GM12878 (cell line): ENCODE measurements around the gene MSS51. TPM values are rescaled to one million over a fixed set of nuclear protein-coding genes. Genes with fewer than 3 reads are reported as not detected.

Experiments used
- ATAC-seq: fragments of 200-7000 bp; cut with Tn5 transposase; 3 replicates; pipeline ENCODE4 v1.9.1; 2020; ENCODE audit warnings: mild to moderate bottlenecking, moderate library complexity
- BruUV-seq: library from RNA; stranded (reverse); fragments of 400-500 nt; replicated peaks from 2 replicates; lab custom pipeline; 2021; lab: Mats Ljungman, UMichigan
- CTCF ChIA-PET: fragments of 300-600 bp; sonication (Branson Sonifier 250); formaldehyde crosslinking; extraction: SDS; loops from one replicate; lab custom pipeline; 2021; ENCODE audit warnings: inconsistent platforms; lab: Yijun Ruan, JAX
- POLR2A ChIA-PET: fragments of 350-600 bp; formaldehyde crosslinking; extraction: SDS; loops from one replicate; lab custom pipeline; 2021; ENCODE audit warnings: inconsistent platforms; lab: Charles Lee
- RAD21 ChIA-PET: fragments of 300-600 bp; sonication (Branson Sonifier 250); formaldehyde crosslinking; loops from one replicate; lab custom pipeline; 2023; ENCODE audit warnings: antibody characterized with exemption; ENCODE audit not compliant: unreplicated experiment; lab: Charles Lee
- SMC1A ChIA-PET: fragments of 300-600 bp; sonication (Branson Sonifier 250); formaldehyde crosslinking; loops from one replicate; lab custom pipeline; 2023; ENCODE audit not compliant: unreplicated experiment, uncharacterized antibody; lab: Charles Lee
- DNase-seq: peaks from one replicate; pipeline ENCODE4 v3.0.0-alpha.2; 2011; ENCODE audit warnings: low read depth, low spot score
- FAIRE-seq: peaks from 3 replicates; lab custom pipeline; 2011; peaks lifted over from hg19 to GRCh38; lab: Jason Lieb, UNC
- H2AFZ ChIP-seq: 2 replicates; pipeline ENCODE4 v1.6.0; 2011; ENCODE audit warnings: low read depth, low read length, control low read depth; ENCODE audit not compliant: control insufficient read depth
- H3K27ac ChIP-seq: 2 replicates; pipeline ENCODE4 v1.5.1; 2011; ENCODE audit warnings: control low read depth; ENCODE audit not compliant: control insufficient read depth, insufficient read depth
- H3K27me3 ChIP-seq, 2 experiments: replicated peaks in 1 of 2; 2 replicates each; pipeline versions ENCODE4 v1.6.0 to v1.6.1; 2011; ENCODE audit warnings: low read length in 1 of 2; ENCODE audit not compliant: control insufficient read depth in 2 of 2, insufficient read depth in 2 of 2
- H3K36me3 ChIP-seq, 2 experiments: 2 replicates each; pipeline ENCODE4 v1.5.1; 2011; ENCODE audit warnings: low read length in 1 of 2; ENCODE audit not compliant: control insufficient read depth in 2 of 2, insufficient read depth in 2 of 2
- H3K4me1 ChIP-seq: 2 replicates; pipeline ENCODE4 v1.6.1; 2011; ENCODE audit warnings: mild to moderate bottlenecking, low read length, moderate library complexity, mixed read lengths; ENCODE audit not compliant: control insufficient read depth, insufficient read depth
- H3K4me2 ChIP-seq: 2 replicates; pipeline ENCODE4 v1.6.0; 2011; ENCODE audit warnings: control low read depth; ENCODE audit not compliant: control insufficient read depth, insufficient read depth
- H3K4me3 ChIP-seq: fragments of 200-600 bp; sonication (generic); 2 replicates; pipeline ENCODE4 v1.5.1; 2016
- H3K79me2 ChIP-seq: 2 replicates; pipeline ENCODE4 v1.6.0; 2011; ENCODE audit warnings: low read length; ENCODE audit not compliant: control insufficient read depth, insufficient read depth
- H3K9ac ChIP-seq: 2 replicates; pipeline ENCODE4 v1.8.0; 2011; ENCODE audit warnings: low read length, control low read depth, mixed read lengths; ENCODE audit not compliant: control insufficient read depth, insufficient read depth
- H3K9me3 ChIP-seq: replicated peaks from 3 replicates; pipeline ENCODE4 v1.5.1; 2011; ENCODE audit warnings: mild to moderate bottlenecking, low read length; ENCODE audit not compliant: control insufficient read depth, insufficient read depth
- H4K20me1 ChIP-seq: 2 replicates; pipeline ENCODE4 v1.6.0; 2011; ENCODE audit not compliant: control insufficient read depth, insufficient read depth
- EP300 ChIP-seq, 2 experiments: fragments of 150-350 bp in 1 of 2; IDR thresholded peaks; 2 replicates each; pipeline ENCODE4 v1.6.1; 2011 to 2012; ENCODE audit warnings: low read depth in 2 of 2, low read length in 2 of 2, borderline replicate concordance in 1 of 2, improper control_type of control experiment in 1 of 2, inconsistent platforms in 1 of 2; ENCODE audit not compliant: control insufficient read depth in 1 of 2
- ETV6 ChIP-seq, 2 experiments: fragments of 450-650 bp in 1 of 2; IDR thresholded peaks in 1 of 2; conservative IDR thresholded peaks in 1 of 2; 2 replicates each; pipeline ENCODE4 v1.6.1; 2014; ENCODE audit warnings: antibody characterized with exemption in 1 of 2, borderline replicate concordance in 1 of 2, low read depth in 1 of 2, mild to moderate bottlenecking in 1 of 2, moderate library complexity in 1 of 2
- FOXK2 ChIP-seq: fragments of 450-650 bp; IDR thresholded peaks from 2 replicates; pipeline ENCODE4 v1.6.1; 2017; ENCODE audit warnings: mild to moderate bottlenecking, moderate library complexity
- HDAC2 ChIP-seq: fragments of 200-600 bp; sonication (generic); IDR thresholded peaks from 2 replicates; pipeline ENCODE4 v1.6.1; 2017
- SPI1 ChIP-seq: IDR thresholded peaks from 2 replicates; pipeline ENCODE4 v1.6.1; 2011; ENCODE audit warnings: low read depth, mild to moderate bottlenecking, low read length, moderate library complexity, borderline replicate concordance; ENCODE audit not compliant: insufficient read depth
- WGBS: methylation state at CpG from one replicate; pipeline ENCODE4 v1.1.6; 2016; ENCODE audit warnings: low lambda C conversion rate; ENCODE audit not compliant: insufficient replicate concordance, insufficient coverage; ENCODE audit errors: missing lambda C conversion rate; 5-methylcytosine and 5-hydroxymethylcytosine counted together
- in situ Hi-C: fragments of 300-500 bp; cut with MboI; formaldehyde crosslinking; loops from 9 replicates; pipeline ENCODE4 v1.14.3; 2018; ENCODE audit warnings: mixed read lengths
- intact Hi-C: fragments of 100-400 bp; cut with micrococcal nuclease; formaldehyde crosslinking; loops from one replicate; pipeline ENCODE4 v1.14.2; 2022; ENCODE audit not compliant: unreplicated experiment
- polyA plus RNA-seq, 11 experiments: library from polyadenylated mRNA; depleted of rRNA in 4 of 11; unstranded in 6 of 11; stranded (reverse) in 5 of 11; fragments of >200 nt; fragmentation: Nextera tagmentation in 4 of 11; fragmentation: Illumina TruSeq in 1 of 11; extraction: Ambion mirVana in 4 of 11; extraction: Trizol in 1 of 11; gene quantifications; 1 replicate in 1 of 11; 2 replicates in 10 of 11; pipeline versions ENCODE4 v1.2.1 to v1.2.3, GENCODE V29; 2011 to 2016; ENCODE audit warnings: inconsistent platforms in 2 of 11, missing spikeins in 2 of 11, low read depth in 1 of 11
- total RNA-seq, 4 experiments: library from RNA; depleted of rRNA in 3 of 4; stranded (reverse); fragments of >200 nt in 3 of 4; fragmentation: Illumina TruSeq in 1 of 4; extraction: Trizol in 1 of 4; gene quantifications; 2 replicates each; pipeline versions ENCODE4 v1.2.1 to v1.2.3, GENCODE V29; 2013 to 2021
- TF ChIP-seq, protein P1 (sequence below): fragments of 450-650 bp; IDR thresholded peaks from 2 replicates; pipeline ENCODE4 v1.6.1; 2016; ENCODE audit warnings: mild to moderate bottlenecking
- TF ChIP-seq, protein P2 (sequence below): IDR thresholded peaks from 2 replicates; pipeline ENCODE4 v1.6.1; 2012; ENCODE audit warnings: improper control_type of control experiment, low read depth, low read length; ENCODE audit not compliant: insufficient replicate concordance
- TF ChIP-seq, protein P3 (sequence below): fragments of 450-650 bp; formaldehyde crosslinking; IDR thresholded peaks from 2 replicates; pipeline ENCODE4 v1.5.0; 2022; ENCODE audit warnings: mild to moderate bottlenecking, missing genetic modification characterization
- TF ChIP-seq, protein P4 (sequence below): fragments of 450-650 bp; formaldehyde crosslinking; IDR thresholded peaks from 2 replicates; pipeline ENCODE4 v1.4.0; 2020; ENCODE audit warnings: mild to moderate bottlenecking, moderate library complexity

MSS51 gene
- total and polyA plus RNA-seq, 10 of the 15 experiments (the other 5 are each of a cell fraction or from before 2014, with no cell fraction given), result 0.06 to 2.1 (median 1.5) TPM

DNA sequence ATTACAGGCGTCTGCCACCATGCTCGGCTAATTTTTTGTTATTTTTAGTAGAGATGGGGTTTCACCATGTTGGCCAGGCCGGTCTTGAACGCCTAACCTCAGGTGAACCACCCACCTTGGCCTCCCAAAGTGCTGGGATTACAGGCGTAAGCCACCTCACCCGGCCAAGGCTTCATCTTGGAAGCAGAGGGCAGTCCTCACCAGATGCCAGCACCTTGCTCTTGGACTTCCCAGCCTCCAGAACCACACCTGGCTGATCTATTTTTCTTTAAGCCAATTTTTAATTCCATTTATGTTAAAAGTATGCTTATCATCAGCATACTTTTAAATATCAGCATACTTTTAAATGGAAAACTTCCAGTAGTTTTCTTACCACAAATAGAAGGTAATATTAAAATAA, 31.7 kb downstream of the MSS51 start:
- H3K27ac ChIP-seq, result no peak overlapping the region
- ChIA-PET CTCF (no interaction called here), SMC1A (interaction anchor here (0.6 kb wide), 1 partner anchor 170 kb away, joined by 3 read pairs; no protein-coding TSS in a partner anchor), RAD21 (no interaction called here), POLR2A (interaction anchor here (0.6 kb wide), 3 partner anchors 11 to 136 kb away, joined by 3 to 5 read pairs (median 3); no protein-coding TSS in a partner anchor)
- H3K79me2 ChIP-seq, result peaks cover 41% of the 10 kb centered on the region
- intact Hi-C loops (no loop called here), in situ Hi-C loops (no loop called here)
- WGBS, result 90% methylated on average over 6 of the region's 6 CpGs
- BruUV-seq, result no TSS peak
- FAIRE-seq (no peak), DNase-seq (no peak), ATAC-seq (no peak)
- no peaks in the 10 kb centered on the region for H4K20me1 ChIP-seq
- H3K27me3 ChIP-seq, result no peaks in the 10 kb centered on the region
- no peak overlapping the region for H3K4me3 ChIP-seq
- no peak overlapping the region for H3K9ac ChIP-seq
- H2AFZ ChIP-seq, result no peak overlapping the region
- TF ChIP-seq, protein P1, sequence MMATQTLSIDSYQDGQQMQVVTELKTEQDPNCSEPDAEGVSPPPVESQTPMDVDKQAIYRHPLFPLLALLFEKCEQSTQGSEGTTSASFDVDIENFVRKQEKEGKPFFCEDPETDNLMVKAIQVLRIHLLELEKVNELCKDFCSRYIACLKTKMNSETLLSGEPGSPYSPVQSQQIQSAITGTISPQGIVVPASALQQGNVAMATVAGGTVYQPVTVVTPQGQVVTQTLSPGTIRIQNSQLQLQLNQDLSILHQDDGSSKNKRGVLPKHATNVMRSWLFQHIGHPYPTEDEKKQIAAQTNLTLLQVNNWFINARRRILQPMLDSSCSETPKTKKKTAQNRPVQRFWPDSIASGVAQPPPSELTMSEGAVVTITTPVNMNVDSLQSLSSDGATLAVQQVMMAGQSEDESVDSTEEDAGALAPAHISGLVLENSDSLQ, result no peak
- TF ChIP-seq ETV6 (conservative IDR thresholded peaks at IDR 0.05 in 1 of 2, IDR thresholded peaks at IDR 0.05 in 1 of 2; ENCODE audit: borderline replicate concordance in 1 of 2, low read depth in 1 of 2) (no peak), SPI1 (no peak), HDAC2 (no peak), EP300 (IDR thresholded peaks at IDR 0.05; ENCODE audit: borderline replicate concordance in 1 of 2, control insufficient read depth in 1 of 2, low read depth in 2 of 2, low read length in 2 of 2) (no peak), FOXK2 (no peak)
- TF ChIP-seq, protein P2, sequence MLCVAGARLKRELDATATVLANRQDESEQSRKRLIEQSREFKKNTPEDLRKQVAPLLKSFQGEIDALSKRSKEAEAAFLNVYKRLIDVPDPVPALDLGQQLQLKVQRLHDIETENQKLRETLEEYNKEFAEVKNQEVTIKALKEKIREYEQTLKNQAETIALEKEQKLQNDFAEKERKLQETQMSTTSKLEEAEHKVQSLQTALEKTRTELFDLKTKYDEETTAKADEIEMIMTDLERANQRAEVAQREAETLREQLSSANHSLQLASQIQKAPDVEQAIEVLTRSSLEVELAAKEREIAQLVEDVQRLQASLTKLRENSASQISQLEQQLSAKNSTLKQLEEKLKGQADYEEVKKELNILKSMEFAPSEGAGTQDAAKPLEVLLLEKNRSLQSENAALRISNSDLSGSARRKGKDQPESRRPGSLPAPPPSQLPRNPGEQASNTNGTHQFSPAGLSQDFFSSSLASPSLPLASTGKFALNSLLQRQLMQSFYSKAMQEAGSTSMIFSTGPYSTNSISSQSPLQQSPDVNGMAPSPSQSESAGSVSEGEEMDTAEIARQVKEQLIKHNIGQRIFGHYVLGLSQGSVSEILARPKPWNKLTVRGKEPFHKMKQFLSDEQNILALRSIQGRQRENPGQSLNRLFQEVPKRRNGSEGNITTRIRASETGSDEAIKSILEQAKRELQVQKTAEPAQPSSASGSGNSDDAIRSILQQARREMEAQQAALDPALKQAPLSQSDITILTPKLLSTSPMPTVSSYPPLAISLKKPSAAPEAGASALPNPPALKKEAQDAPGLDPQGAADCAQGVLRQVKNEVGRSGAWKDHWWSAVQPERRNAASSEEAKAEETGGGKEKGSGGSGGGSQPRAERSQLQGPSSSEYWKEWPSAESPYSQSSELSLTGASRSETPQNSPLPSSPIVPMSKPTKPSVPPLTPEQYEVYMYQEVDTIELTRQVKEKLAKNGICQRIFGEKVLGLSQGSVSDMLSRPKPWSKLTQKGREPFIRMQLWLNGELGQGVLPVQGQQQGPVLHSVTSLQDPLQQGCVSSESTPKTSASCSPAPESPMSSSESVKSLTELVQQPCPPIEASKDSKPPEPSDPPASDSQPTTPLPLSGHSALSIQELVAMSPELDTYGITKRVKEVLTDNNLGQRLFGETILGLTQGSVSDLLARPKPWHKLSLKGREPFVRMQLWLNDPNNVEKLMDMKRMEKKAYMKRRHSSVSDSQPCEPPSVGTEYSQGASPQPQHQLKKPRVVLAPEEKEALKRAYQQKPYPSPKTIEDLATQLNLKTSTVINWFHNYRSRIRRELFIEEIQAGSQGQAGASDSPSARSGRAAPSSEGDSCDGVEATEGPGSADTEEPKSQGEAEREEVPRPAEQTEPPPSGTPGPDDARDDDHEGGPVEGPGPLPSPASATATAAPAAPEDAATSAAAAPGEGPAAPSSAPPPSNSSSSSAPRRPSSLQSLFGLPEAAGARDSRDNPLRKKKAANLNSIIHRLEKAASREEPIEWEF, result no peak
- TF ChIP-seq, protein P3, sequence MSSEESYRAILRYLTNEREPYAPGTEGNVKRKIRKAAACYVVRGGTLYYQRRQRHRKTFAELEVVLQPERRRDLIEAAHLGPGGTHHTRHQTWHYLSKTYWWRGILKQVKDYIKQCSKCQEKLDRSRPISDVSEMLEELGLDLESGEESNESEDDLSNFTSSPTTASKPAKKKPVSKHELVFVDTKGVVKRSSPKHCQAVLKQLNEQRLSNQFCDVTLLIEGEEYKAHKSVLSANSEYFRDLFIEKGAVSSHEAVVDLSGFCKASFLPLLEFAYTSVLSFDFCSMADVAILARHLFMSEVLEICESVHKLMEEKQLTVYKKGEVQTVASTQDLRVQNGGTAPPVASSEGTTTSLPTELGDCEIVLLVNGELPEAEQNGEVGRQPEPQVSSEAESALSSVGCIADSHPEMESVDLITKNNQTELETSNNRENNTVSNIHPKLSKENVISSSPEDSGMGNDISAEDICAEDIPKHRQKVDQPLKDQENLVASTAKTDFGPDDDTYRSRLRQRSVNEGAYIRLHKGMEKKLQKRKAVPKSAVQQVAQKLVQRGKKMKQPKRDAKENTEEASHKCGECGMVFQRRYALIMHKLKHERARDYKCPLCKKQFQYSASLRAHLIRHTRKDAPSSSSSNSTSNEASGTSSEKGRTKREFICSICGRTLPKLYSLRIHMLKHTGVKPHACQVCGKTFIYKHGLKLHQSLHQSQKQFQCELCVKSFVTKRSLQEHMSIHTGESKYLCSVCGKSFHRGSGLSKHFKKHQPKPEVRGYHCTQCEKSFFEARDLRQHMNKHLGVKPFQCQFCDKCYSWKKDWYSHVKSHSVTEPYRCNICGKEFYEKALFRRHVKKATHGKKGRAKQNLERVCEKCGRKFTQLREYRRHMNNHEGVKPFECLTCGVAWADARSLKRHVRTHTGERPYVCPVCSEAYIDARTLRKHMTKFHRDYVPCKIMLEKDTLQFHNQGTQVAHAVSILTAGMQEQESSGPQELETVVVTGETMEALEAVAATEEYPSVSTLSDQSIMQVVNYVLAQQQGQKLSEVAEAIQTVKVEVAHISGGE (CRISPR knock-in tag), result no peak
- TF ChIP-seq, protein P4, sequence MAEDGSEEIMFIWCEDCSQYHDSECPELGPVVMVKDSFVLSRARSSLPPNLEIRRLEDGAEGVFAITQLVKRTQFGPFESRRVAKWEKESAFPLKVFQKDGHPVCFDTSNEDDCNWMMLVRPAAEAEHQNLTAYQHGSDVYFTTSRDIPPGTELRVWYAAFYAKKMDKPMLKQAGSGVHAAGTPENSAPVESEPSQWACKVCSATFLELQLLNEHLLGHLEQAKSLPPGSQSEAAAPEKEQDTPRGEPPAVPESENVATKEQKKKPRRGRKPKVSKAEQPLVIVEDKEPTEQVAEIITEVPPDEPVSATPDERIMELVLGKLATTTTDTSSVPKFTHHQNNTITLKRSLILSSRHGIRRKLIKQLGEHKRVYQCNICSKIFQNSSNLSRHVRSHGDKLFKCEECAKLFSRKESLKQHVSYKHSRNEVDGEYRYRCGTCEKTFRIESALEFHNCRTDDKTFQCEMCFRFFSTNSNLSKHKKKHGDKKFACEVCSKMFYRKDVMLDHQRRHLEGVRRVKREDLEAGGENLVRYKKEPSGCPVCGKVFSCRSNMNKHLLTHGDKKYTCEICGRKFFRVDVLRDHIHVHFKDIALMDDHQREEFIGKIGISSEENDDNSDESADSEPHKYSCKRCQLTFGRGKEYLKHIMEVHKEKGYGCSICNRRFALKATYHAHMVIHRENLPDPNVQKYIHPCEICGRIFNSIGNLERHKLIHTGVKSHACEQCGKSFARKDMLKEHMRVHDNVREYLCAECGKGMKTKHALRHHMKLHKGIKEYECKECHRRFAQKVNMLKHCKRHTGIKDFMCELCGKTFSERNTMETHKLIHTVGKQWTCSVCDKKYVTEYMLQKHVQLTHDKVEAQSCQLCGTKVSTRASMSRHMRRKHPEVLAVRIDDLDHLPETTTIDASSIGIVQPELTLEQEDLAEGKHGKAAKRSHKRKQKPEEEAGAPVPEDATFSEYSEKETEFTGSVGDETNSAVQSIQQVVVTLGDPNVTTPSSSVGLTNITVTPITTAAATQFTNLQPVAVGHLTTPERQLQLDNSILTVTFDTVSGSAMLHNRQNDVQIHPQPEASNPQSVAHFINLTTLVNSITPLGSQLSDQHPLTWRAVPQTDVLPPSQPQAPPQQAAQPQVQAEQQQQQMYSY, result no peak
- H3K4me1 ChIP-seq, result no peaks in the 10 kb centered on the region
- no peak overlapping the region for H3K4me2 ChIP-seq
- no peaks in the 10 kb centered on the region for H3K9me3 ChIP-seq
- peaks cover 4 to 10% of the 10 kb centered on the region in 2 experiments for H3K36me3 ChIP-seq
